HG03159 (cell line): ENCODE results near the gene QDPR.

Experiments
- ATAC-seq: cut with Tn5 transposase; IDR thresholded peaks from one replicate; pipeline ENCODE4 v1.9.1; 2021; ENCODE audit warnings: mild to moderate bottlenecking, moderate library complexity; ENCODE audit not compliant: unreplicated experiment

QDPR gene

GRCh38 chr4:17436750-17437090, 75.2 kb downstream of the QDPR start:
- ATAC-seq, result no peak
